Measurements from ENCODE around the gene JOSD2.
"Not testable (repeated sequence)": the region's sequence is repeated elsewhere in the genome, so short reads cannot be mapped to it uniquely, and the experiment has no call there.

Gene JOSD2

GRCh38 chr19:50475101-50475568 is 35.9 kb downstream of the JOSD2 start:
- no peak for DNase-seq

GRCh38 chr19:50473336-50473735 is 37.7 kb downstream of the JOSD2 start:
- not testable (repeated sequence) for DNase-seq

- no peak for DNase-seq
Measured at GRCh38 chr19:50468818-50469217, 42.2 kb downstream of the JOSD2 start.

GRCh38 chr19:50467566-50467965 is 43.4 kb downstream of the JOSD2 start:
- no peak for DNase-seq

- DNase-seq, result no peak
Measured at GRCh38 chr19:50466706-50467039, 44.3 kb downstream of the JOSD2 start.

GRCh38 chr19:50465986-50466705 is 44.8 kb downstream of the JOSD2 start:
- DNase-seq, result no peak

- no peak for DNase-seq
Measured at GRCh38 chr19:50465000-50465399, 46.0 kb downstream of the JOSD2 start.

GRCh38 chr19:50464348-50464747 is 46.6 kb downstream of the JOSD2 start:
- DNase-seq, result no peak

GRCh38 chr19:50462970-50463369 is 48.0 kb downstream of the JOSD2 start:
- no peak for DNase-seq

- DNase-seq, result peak; percentile 75
Measured at GRCh38 chr19:50461066-50461875, 49.7 kb downstream of the JOSD2 start.

- no peak for DNase-seq
Measured at GRCh38 chr19:50460161-50460765, 50.7 kb downstream of the JOSD2 start.

GRCh38 chr19:50459638-50460037 is 51.4 kb downstream of the JOSD2 start:
- DNase-seq, result no peak

- no peak for DNase-seq
Measured at GRCh38 chr19:50459067-50459456, 51.9 kb downstream of the JOSD2 start.

- DNase-seq, result no peak
Measured at GRCh38 chr19:50458396-50459066, 52.5 kb downstream of the JOSD2 start.

- DNase-seq, result no peak
Measured at GRCh38 chr19:50457300-50457699, 53.7 kb downstream of the JOSD2 start.

Measured in CD4-positive, alpha-beta T cell treated with Interleukin-10 for 1 hour (primary cell).